GM11168 (cell line): ENCODE data around the gene RPL22.
"Not testable (repeated sequence)": the region's sequence is repeated elsewhere in the genome, so short reads cannot be mapped to it uniquely, and the experiment has no call there.

Source experiments
- in situ Hi-C: fragments of 300-500 bp; cut with MboI; formaldehyde crosslinking; loops from one replicate; pipeline ENCODE4 v1.12.0; 2022; ENCODE audit warnings: low sequenced_read_pairs; ENCODE audit not compliant: unreplicated experiment

Gene RPL22

GRCh38 chr1:6234502-6235295, 35.3 kb upstream of the RPL22 start:
- in situ Hi-C loops = no loop called here

GRCh38 chr1:6233376-6233775, 34.0 kb upstream of the RPL22 start:
- in situ Hi-C loops = no loop called here

- in situ Hi-C loops = no loop called here
Measured at GRCh38 chr1:6225651-6226050, 26.3 kb upstream of the RPL22 start.

- in situ Hi-C loops = no loop called here
Measured at GRCh38 chr1:6224718-6225117, 25.3 kb upstream of the RPL22 start.

GRCh38 chr1:6223617-6224016, 24.2 kb upstream of the RPL22 start:
- in situ Hi-C loops = no loop called here

- in situ Hi-C loops = no loop called here
Measured at GRCh38 chr1:6222636-6223035, 23.2 kb upstream of the RPL22 start.

- in situ Hi-C loops = no loop called here
Measured at GRCh38 chr1:6221210-6221784, 21.9 kb upstream of the RPL22 start.

- in situ Hi-C loops = no loop called here
Measured at GRCh38 chr1:6220236-6220635, 20.8 kb upstream of the RPL22 start.

- in situ Hi-C loops = not testable (repeated sequence)
Measured at GRCh38 chr1:6219641-6220040, 20.2 kb upstream of the RPL22 start.

GRCh38 chr1:6218375-6219164, 19.2 kb upstream of the RPL22 start:
- in situ Hi-C loops = no loop called here

- in situ Hi-C loops = no loop called here
Measured at GRCh38 chr1:6212193-6212959, 13.0 kb upstream of the RPL22 start.

- in situ Hi-C loops = no loop called here
Measured at GRCh38 chr1:6211731-6212130, 12.3 kb upstream of the RPL22 start.

- in situ Hi-C loops = no loop called here
Measured at GRCh38 chr1:6210591-6211355, 11.4 kb upstream of the RPL22 start.

- in situ Hi-C loops = no loop called here
Measured at GRCh38 chr1:6209661-6210580, 10.5 kb upstream of the RPL22 start.

- in situ Hi-C loops = no loop called here
Measured at GRCh38 chr1:6208723-6209660, 9.6 kb upstream of the RPL22 start.

GRCh38 chr1:6207921-6208320, 8.5 kb upstream of the RPL22 start:
- in situ Hi-C loops = no loop called here

GRCh38 chr1:6207075-6207885, 7.9 kb upstream of the RPL22 start:
- in situ Hi-C loops = no loop called here
